ENCODE measurements around the gene PRR7. TPM values are rescaled to one million over a fixed set of nuclear protein-coding genes. Genes with fewer than 3 reads are reported as not detected.
A peak's percentile ranks its signal among the peaks of the same experiment; 100 is the strongest.

Gene PRR7
- total RNA-seq, 1 donor from 2014 or later: 0.72 TPM

DNA sequence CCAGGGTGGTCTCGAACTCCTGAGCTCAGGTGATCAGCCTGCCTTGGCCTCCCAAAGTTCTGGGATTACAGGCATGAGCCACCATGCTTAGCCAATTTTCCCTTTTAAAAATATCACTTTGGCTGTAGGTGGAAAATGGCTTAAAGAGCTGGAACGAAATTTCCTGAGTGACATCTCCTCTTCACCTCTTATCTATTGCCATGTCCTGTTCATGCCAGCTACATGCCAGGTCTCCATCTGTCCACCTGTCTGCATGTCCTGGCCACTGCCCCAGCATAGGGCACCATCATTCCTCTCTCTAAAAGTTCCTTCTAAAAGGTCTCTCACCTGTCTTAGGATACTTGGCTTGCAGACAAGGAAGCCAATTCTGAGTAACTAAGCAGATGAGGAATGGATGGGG, 22.9 kb upstream of the PRR7 start:
- no peak for DNase-seq

DNA sequence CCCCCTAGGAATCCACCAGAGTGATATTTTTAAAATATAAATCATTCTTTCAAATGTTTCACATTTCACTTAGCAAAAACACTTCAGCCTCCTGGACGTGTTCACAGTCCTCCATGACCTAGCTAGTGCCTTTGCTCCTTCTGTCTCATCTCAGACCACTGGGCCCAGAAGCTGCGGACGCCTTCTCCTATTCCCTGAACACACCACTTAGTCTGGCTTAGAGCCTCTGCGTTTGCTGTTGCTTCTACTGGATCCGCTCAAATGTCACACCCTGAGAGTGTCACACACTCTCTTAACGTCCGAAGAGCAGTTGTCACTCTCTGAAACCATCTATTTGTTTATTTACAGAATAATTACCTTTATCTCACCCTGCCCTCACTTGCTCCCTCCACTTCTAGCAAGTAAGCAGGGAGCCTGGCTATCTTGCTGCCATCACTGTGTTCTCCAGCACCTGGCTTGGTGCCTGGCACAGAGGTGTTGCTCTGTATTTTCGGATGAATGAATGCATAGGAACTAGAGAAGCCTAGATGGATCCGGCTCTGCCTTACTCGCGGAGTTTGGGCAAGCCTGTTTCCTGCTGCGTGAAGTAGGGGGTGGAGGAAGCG, 21.3 kb upstream of the PRR7 start:
- no peak for DNase-seq

DNA sequence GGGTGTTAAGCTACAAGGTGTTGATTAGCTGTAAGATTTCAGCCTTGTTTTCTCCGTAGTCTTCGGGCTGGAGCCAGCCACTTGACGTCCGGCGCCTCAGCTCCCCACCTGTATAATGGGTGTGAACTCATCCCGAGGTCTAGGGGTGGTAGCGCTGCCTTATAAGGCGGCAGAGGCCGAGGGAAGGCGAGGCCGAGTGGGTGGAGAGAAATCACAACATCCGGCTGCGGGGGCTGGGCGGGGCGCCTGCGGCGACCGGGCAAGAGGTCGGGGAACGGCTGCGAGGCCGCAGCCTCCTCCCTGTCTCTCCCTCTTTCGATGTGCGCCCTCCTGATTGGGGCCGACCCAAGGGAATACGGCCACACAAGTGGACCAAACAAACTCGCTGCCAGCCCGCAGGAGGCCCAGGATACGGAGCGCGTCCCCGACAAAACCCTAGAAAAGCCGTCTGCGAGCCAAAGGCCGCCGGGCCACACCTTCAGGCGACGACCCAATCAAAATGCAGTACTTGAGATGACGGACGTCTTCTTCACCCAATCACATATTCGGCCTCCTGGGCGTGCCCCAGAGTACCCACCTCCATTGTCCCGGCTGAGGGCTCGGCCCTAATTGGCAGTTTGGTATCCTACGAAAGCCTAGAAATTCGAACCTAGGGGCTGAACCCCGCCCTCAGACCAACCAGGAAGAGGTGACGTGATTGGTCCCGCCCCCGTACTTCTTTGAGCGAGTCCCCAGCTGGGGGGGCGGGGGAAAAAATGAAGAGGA, 20.6 kb upstream of the PRR7 start:
- peak; percentile 100 for DNase-seq

DNA sequence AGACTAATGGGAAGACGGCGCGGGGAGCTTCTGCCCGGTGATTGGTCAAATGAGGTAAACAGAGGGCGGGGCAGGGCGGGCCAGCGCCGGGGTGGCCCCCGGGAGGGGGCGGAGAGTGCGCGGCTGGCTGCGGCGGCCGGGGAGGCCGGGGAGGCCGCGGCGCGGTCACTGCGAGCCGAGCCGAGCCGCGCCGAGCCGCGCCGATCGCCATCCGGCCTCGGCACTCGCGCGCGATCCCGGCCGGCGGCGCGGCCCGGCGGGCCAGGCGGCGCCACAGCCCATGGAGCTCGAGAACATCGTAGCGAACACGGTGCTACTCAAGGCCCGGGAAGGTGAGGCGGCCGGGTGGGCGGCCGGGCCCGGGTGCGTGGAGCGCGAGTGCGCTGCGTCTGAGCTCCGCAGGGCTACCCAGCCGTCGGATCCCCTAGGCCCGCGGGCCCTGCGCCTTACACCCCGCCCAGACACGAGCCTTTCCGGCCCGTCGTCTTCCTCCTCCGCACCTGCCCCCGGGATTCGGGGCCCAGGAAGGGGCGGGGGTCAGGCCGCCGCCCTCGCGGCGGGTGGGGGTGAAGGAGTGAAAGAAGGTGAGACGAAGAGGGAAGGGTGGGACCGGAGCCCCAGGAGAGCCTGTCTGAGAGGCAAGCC, 19.9 kb upstream of the PRR7 start, which contains the start of gene GRK6:
Gene GRK6 (plus strand): TSS at position 111 of the 645 bp plus-strand sequence. CDS start 170 bp downstream, at position 281.
- peak; percentile 57 for DNase-seq

DNA sequence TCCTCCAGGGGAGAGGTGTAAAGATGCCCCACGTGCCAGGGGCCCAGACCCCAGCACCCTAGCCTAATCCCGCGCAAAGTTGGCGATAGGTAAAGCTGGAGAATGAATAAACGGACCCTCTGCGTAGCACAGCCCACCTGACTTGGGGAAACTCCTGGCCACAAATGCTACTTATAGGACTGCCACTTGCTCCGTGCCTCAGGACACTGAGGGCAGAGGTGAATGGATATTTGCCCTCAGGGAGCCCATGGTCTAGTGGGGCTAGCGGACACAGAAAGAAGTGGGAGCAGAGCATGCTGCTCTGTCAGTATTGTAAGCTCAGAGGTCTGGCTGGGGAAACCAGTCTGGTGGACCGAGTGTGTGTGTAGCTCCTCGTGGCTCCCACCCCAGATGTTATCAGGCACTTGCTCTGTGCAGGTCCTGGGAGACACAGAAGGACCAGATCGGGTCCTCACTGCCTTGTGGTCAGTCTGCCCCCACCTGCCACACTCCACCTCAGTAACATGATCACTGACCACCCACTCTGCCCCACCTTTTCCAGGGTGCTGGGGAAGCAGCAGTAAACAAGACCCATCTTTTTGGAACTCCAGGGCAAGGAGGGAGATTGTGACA, 19.3 kb upstream of the PRR7 start:
- no peak for DNase-seq

DNA sequence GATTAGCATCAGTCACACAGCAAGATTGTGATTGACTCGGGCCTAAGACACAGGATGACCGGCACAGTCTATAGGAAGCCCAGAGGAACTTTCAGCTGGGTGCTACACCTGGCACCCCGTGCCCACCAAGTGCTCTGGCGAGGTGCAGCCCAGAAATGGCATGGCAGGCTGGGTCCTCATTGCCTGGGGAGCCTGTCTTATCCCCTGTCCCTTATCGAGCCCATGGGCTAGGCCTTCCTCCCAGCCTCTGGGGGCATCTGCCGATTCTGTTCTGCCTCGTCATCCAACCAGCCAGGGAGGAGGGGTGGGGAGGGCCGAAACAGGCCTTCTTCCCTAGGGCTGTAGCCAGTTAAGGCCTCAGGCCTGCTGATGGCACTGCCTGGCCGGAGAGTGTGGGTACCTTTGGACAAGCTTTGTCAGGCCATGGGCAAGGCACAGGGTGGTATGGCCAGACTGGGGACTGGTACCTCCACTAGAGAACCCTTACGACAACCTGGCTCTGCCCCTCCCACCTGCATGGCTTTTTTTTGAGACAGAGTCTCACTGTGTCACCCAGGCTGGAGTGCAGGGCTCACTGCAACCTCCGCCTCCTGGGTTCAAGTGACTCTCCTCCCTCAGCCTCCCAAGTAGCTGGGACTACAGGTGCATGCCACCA, 18.6 kb upstream of the PRR7 start:
- no peak for DNase-seq

DNA sequence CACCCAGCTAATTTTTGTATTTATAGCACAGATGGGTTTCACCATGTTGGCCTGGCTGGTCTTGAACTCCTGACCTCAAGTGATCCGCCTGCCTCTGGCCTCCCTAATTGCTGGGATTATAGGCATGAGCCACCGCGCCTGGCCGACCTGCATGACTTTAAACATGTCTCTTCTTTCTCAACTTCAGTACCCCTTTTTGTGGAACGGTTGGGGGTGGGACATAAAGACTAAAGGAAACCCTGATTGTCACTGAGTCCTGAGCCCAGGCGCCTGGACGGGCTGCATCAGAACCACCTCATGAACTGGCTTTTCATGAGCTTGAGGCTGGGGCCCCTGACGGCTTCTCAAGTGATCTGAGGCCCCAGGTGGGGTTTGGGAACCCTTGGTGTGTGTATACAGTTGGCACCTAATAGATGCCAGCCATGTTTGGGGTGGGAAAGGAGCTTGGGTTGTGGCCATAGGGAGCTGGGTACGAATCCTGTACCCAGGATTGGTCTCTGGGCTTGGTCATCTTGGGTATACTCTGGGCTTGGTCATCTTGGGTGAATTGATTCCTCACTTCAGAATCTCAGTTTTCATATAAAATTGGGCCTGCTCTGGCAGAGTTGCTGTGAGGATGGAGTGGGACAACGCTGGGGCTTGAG, 17.9 kb upstream of the PRR7 start:
- DNase-seq: no peak

DNA sequence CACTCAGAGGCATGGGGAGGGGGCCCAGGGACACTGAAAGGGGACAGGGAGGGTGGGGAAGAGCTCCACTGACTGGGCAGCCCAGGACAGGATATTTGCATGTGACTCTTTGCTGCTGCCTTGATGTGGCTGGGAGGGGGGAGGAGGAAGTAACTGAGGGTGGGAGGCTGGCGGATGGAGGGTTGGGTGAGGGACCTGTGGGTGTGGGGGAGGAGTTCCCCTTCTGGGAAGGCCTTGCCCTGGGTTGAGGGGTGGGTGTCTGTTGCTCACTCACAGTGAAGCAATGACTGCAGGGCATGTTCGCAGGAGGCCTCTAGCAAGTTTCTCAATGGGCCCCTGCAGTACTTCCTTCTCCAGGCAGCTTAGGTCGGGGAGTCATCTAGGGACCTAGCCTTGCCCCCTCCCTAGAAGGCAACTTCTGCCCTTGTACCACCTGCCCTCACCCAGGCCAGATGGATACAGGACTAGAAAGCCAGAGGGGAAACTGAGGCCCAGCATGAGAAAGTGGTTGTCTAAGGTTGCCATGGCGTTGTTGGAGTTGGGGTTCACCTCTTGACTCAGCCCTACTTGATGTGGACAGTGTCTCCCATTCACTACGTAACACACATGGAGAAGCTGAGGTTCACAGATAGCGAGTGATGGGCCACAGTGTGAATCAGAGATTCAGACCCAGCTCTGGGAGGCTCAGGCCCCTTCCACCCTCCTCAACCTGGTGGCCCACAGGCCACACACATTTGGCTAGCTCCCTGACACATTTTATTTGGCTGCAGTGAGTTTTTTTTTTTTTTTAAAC, 17.2 kb upstream of the PRR7 start:
- DNase-seq: no peak

DNA sequence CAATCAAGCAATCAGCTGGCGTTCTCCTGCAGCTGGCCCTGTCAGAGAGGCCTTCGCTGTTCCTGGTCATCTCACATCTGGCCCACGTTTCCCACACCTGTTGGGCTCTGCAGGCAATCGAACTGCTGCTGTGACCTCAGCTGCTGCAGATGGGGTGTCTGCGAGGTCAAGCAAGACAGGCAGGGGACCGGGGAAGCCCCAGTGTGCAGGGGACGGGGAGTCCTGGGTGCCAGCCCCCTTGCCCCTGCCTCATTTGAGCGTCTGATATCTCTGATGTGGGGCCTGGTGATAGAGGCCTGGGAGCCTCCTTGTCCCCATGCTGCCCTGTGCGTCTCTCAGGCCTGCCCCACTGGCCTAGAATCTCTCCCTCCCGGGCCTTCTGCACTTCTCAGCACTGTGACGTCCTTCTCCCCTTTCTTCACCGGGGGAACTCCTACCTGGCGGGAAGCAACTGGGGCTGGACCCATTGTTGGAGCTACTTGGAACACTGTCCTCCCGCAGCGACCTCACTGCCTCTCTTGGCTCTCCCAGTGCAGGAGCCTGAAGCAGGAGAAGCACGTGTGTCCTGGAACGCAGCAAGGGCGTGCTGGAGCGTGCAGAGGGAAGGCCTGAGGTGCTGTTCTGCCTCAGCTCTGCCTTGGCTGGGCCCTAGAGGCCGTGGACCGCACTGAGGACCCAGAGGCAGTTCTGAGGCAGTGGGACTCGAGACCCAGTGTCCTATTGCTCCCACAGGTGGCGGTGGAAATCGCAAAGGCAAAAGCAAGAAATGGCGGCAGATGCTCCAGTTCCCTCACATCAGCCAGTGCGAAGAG, 16.3 kb upstream of the PRR7 start:
- DNase-seq: peak; percentile 59

DNA sequence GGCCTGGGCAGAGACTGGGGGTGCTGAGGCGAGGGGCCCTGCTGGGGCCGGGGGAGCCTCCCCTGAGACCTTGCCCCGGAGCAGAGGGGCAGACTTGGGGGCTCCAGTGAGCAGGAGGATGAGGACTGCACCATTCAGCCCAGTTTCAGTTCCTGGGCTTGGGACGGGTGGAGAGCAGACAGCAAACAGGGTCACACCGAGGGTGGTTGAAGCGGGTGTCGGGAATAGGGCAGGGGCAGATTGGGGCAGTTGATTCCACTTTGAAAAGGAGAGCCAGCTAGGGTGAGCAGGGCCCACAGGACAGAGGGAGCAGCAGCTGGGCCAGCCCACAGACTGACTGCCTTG, 15.7 kb upstream of the PRR7 start:
- no peak for DNase-seq

DNA sequence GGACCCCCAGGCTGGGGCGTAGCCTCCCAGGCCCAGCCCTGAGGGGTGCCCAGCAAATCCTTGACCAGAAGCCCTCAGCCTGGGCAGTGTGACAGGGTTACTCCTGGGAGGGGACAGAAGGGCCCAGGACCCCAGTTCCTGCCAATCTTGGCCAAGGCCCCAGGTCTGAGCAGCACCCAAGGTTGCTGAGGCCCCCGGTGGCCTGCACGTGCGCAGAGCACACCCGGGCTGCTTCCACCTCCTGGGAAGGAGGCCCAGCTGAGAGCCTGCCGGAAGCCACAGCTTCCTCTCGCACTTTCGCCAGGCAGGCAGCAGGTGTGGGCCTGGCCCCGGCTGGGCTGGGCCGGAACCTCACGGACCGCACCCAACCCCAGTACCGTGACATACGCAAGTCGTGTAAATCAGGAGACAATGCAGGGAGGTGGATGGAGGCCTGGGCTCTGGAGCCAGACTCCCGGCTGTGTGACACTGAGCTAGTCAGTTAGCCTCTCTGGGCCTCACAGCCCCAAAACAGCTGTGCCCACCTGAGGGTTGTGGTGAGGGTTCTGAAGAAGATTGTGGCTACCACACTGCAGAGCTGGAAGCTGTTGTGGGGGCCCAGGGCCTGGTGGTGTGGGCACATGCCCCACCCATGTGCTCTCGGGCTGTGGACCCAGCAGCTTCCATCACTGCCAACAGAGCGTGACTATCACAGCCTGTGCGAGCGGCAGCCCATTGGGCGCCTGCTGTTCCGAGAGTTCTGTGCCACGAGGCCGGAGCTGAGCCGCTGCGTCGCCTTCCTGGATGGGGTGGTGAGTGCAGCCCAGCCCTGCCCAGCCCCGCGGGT, 15.1 kb upstream of the PRR7 start:
- DNase-seq: no peak

DNA sequence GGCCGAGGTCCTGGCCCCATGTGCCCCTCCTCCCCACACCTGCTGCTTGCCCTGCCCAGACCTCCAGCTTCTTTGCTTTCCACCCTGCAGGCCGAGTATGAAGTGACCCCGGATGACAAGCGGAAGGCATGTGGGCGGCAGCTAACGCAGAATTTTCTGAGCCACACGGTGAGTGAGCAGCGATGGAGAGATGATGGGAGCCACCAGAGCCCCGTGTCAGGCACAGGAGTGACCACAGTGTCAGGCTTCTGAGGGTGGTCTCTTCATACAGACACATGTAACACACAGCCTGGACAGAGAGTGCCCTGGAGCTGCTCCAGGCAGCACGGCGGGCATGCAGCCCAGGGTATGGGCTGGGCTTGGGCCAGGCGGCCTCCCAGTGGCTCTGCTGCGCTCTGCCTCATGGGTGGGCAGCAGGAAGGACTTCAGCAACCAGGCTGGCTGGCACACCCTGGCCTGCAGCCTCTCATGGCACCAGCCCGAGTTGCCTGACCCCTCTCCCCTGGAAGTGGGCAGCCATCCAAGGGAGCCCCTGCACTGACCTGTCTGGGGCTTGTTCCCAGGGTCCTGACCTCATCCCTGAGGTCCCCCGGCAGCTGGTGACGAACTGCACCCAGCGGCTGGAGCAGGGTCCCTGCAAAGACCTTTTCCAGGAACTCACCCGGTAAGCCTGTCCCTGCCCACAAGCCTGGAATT, 14.3 kb upstream of the PRR7 start:
- DNase-seq: no peak

DNA sequence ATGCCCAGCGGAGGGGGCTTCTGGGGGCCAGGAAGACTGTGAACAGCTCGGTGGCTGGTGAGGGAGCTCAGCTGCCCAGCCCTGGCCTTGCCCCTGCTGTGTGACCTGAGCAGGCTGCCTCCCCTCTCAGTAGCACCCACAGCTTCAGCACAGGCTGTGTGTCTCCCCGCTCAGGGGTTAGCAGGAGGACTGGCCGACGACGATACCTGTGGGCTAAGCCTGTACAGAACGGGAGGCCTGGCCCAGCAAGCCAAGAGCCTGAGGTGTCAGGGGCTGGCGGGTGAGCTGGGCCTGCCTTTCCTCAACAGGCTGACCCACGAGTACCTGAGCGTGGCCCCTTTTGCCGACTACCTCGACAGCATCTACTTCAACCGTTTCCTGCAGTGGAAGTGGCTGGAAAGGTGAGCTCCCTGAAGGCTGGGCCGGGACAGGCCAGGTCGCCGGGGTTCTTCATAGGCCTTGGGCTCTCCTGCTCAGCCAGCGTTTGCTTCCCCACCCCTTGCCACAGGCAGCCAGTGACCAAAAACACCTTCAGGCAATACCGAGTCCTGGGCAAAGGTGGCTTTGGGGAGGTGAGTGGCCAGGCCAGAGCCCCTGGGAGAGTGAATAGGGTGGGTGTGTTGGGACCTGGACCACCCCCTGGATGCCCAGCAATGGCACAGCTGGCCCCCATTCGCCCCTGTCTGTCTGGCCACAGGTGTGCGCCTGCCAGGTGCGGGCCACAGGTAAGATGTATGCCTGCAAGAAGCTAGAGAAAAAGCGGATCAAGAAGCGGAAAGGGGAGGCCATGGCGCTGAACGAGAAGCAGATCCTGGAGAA, 13.6 kb upstream of the PRR7 start:
- DNase-seq: no peak

DNA sequence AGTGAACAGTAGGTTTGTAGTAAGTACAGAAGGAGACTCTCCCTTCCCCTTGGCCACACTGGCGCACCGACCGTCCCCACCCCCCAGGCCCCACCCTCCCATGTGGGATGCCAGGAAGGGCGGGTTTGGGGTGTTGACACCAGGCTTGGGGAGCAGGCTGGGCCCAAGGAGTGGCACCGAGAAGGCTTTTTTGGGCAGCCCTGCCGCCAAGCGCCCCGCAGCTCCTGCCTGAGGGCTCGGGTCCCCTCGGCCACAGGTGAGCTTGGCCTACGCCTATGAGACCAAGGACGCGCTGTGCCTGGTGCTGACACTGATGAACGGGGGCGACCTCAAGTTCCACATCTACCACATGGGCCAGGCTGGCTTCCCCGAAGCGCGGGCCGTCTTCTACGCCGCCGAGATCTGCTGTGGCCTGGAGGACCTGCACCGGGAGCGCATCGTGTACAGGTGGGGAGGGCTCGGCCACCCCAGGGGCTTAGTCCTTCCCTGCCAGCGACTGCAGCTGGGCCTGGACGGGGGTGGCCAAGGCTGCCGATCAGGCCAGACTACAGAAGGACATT, 12.9 kb upstream of the PRR7 start:
- no peak for DNase-seq

DNA sequence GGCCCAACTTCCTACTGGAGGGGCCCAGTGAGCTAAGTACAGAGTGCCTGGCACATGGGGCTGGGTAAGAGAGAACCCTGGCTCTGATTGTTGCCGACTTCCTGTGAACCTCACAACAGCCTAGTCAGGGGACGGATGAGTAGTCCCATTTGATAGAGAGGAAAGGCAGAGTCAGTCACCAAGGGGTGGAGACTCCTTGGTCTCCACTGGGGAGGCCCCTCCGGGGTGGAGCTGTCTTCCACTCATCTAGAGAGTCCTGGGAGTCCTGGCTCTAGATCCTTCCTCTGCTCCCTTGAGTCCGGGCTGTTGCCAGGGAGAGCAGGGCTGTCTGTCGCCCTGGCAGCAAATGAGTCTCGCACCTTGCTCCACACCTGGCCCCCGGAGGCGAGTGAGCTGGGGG, 12.2 kb upstream of the PRR7 start:
- no peak for DNase-seq

DNA sequence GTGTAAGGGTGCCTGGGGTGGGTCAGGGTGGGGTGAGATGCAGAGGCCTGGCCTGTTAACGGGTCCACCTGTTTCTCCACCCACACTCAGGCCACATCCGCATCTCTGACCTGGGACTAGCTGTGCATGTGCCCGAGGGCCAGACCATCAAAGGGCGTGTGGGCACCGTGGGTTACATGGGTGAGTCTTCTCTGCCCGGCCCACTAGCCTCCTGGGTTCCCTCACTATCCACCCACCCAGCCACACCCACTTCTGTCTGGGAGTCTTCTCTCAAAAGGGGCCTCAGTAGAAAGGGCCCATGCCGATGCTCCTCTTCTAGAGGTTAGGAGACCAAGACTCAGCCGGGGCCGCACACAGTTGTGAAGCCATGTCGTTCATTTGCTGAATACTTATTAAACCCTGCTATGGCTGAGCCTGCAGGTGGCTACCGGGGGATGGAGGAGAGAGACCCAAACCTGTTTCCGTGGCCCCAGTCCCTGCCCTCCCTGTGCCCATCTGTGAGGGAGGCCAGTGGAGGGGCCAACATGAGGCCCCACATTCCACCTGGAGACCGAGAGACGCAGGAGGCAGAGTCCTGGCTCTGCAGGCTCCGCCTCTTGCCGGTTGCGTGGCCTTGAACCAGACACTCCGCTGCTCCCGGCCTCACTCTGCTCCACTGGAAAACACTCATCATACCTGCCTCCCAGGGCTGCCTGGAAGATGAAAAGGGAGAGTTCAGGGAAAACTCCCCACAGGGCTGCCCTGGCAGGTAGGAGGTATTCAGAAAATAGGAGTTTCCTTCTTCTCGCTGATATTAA, 11.5 kb upstream of the PRR7 start:
- DNase-seq: no peak

Measured in tongue (tissue), 2 donors.